H1 (cell line): ENCODE data around the gene OSTF1. TPM values are rescaled to one million over a fixed set of nuclear protein-coding genes. Genes with fewer than 3 reads are reported as not detected.

Source experiments
- BACH1 ChIP-seq: IDR thresholded peaks from 2 replicates; pipeline ENCODE4 v1.6.1; 2012; ENCODE audit warnings: low read length, improper control_type of control experiment
- CTBP2 ChIP-seq: IDR thresholded peaks from 2 replicates; pipeline ENCODE4 v1.7.0; 2011; ENCODE audit warnings: borderline replicate concordance, mild to moderate bottlenecking, moderate library complexity, mixed read lengths, low read length; ENCODE audit not compliant: insufficient read depth, insufficient read length
- SP4 ChIP-seq: IDR thresholded peaks from 2 replicates; pipeline ENCODE4 v1.6.1; 2012; ENCODE audit warnings: low read length, inconsistent platforms
- polyA plus RNA-seq, 7 experiments: library from polyadenylated mRNA; depleted of rRNA in 3 of 7; stranded (reverse) in 5 of 7; unstranded in 2 of 7; fragments of >200 nt in 5 of 7; fragments of 200-250 nt in 2 of 7; gene quantifications; 1 replicate in 5 of 7; 2 replicates in 1 of 7; 4 replicates in 1 of 7; pipeline versions ENCODE4 v1.2.1 to v1.2.3, GENCODE V29; 2011 to 2013; ENCODE audit warnings: missing spikeins in 2 of 7, mixed read lengths in 2 of 7
- total RNA-seq: library from RNA; stranded (reverse); fragmentation: NEBNext Ultra II Directional; extraction: Animal tissue kit (Norgen Biotek cat#: 25700); gene quantifications from 2 replicates; pipeline ENCODE4 v1.2.1, GENCODE V29; 2021

The OSTF1 gene
- total and polyA plus RNA-seq, 2 of the 8 experiments (the other 6 are each of a cell fraction or from before 2014, with no cell fraction given): 5.0 to 18.9 TPM

- TF ChIP-seq BACH1: no peak
- TF ChIP-seq SP4: no peak
- TF ChIP-seq CTBP2: no peak
Measured at GRCh38 chr9:75105019-75105540, 16.8 kb downstream of the OSTF1 start (continued).
